Stimulated activated CD8-positive, alpha-beta memory T cell treated with anti-CD3 and anti-CD28 coated beads, Interleukin-12 subunit alpha, Interleukin-12 subunit beta, amount 100 ng/mL, for 1 hour (primary cell): ENCODE results near the gene TMSB15A.
"Not testable (repeated sequence)": the region's sequence is repeated elsewhere in the genome, so short reads cannot be mapped to it uniquely, and the experiment has no call there.

Experiments
- DNase-seq: peaks from one replicate; pipeline ENCODE4 v3.0.0-alpha.2; 2020; ENCODE audit warnings: low read depth

The TMSB15A gene

GRCh38 chrX:102515975-102516941 is at the start of gene TMSB15A:
Gene TMSB15A (minus strand): TSS chrX:102516739.
- DNase-seq: peak; percentile 32

- no peak for DNase-seq
These were observed 44.0 kb upstream of the TMSB15A start for GRCh38 chrX:102560423-102561068.

- DNase-seq: no peak
These were observed 42.1 kb upstream of the TMSB15A start for GRCh38 chrX:102558607-102559006.

GRCh38 chrX:102548231-102548630 is 31.7 kb upstream of the TMSB15A start:
- DNase-seq: no peak

GRCh38 chrX:102546828-102547493 is 30.4 kb upstream of the TMSB15A start:
- no peak for DNase-seq

- not testable (repeated sequence) for DNase-seq
These were observed 29.6 kb upstream of the TMSB15A start for GRCh38 chrX:102546175-102546574.

GRCh38 chrX:102535958-102536357 is 19.4 kb upstream of the TMSB15A start:
- no peak for DNase-seq

GRCh38 chrX:102517326-102517725 is 787 bp upstream of the TMSB15A start:
- no peak for DNase-seq

- no peak for DNase-seq
These were observed 2.0 kb downstream of the TMSB15A start for GRCh38 chrX:102514536-102514935.

- DNase-seq: no peak
These were observed 17.8 kb downstream of the TMSB15A start for GRCh38 chrX:102498732-102499131.

GRCh38 chrX:102491766-102492165 is 24.8 kb downstream of the TMSB15A start:
- DNase-seq: no peak

GRCh38 chrX:102478765-102479164 is 37.8 kb downstream of the TMSB15A start:
- DNase-seq: not testable (repeated sequence)

GRCh38 chrX:102471762-102472220 is 44.7 kb downstream of the TMSB15A start, which contains the start of gene TCP11X2:
Gene TCP11X2 (minus strand): TSS chrX:102471812.
- DNase-seq: not testable (repeated sequence)

GRCh38 chrX:102470215-102470614 is 46.3 kb downstream of the TMSB15A start:
- DNase-seq: not testable (repeated sequence)
